ENCODE data around the gene KIF19.
"Not testable (repeated sequence)": the region's sequence is repeated elsewhere in the genome, so short reads cannot be mapped to it uniquely, and the experiment has no call there.

DNA sequence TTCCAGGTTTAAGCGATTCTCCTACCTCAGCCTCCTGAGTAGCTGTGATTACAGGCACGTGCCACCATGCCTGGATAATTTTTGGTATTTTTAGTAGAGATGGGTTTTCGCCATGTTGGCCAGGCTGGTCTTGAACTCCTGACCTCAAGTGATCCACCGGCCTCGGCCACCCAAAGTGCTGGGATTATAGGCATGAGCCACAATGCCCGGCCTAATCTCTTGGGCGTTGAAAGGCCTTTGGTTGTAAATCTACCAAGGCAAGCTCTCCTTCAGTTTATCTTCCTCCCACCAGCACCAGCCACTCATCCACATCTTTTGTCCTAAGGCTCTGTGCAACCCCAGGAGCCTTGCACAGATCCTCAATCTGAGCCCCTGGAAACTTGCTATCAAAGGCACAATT lies 46.4 kb upstream of the KIF19 start:
- TF ChIP-seq, protein P1, sequence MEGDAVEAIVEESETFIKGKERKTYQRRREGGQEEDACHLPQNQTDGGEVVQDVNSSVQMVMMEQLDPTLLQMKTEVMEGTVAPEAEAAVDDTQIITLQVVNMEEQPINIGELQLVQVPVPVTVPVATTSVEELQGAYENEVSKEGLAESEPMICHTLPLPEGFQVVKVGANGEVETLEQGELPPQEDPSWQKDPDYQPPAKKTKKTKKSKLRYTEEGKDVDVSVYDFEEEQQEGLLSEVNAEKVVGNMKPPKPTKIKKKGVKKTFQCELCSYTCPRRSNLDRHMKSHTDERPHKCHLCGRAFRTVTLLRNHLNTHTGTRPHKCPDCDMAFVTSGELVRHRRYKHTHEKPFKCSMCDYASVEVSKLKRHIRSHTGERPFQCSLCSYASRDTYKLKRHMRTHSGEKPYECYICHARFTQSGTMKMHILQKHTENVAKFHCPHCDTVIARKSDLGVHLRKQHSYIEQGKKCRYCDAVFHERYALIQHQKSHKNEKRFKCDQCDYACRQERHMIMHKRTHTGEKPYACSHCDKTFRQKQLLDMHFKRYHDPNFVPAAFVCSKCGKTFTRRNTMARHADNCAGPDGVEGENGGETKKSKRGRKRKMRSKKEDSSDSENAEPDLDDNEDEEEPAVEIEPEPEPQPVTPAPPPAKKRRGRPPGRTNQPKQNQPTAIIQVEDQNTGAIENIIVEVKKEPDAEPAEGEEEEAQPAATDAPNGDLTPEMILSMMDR (IDR thresholded peaks at IDR 0.05; ENCODE audit: insufficient read depth, low read length, poor library complexity, severe bottlenecking): not testable (repeated sequence)
- TF ChIP-seq EZH2phosphoT487 (conservative IDR thresholded peaks at IDR 0.05; ENCODE audit: low read length): not testable (repeated sequence)
